GM19099 (cell line): Measurements from ENCODE around the gene LANCL2.

Source experiments
- POLR2A ChIP-seq: IDR thresholded peaks from 3 replicates; pipeline ENCODE4 v1.6.1; 2011; ENCODE audit warnings: low read depth; ENCODE audit not compliant: insufficient read length; ENCODE audit errors: extremely low read depth

The LANCL2 gene

DNA sequence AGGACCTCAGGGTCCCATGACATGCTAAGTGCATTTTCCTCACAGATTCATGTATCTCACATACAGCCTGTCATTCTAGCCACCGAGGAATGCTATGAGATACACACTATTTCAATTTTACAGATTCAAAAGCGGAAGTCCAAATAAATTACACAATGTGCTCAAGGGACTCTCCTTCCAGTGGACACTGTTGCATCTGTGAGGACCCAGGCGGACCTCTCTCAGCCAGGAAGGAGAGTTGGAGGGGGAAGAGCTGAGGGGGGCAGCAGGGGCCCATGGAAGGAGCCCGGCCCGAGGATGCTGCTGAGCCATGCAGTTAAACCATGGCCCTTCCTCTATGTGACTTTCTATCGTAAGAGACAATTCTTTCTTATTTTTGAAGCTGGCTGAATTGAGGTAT, 113.6 kb downstream of the LANCL2 start:
- no peak for TF ChIP-seq POLR2A

DNA sequence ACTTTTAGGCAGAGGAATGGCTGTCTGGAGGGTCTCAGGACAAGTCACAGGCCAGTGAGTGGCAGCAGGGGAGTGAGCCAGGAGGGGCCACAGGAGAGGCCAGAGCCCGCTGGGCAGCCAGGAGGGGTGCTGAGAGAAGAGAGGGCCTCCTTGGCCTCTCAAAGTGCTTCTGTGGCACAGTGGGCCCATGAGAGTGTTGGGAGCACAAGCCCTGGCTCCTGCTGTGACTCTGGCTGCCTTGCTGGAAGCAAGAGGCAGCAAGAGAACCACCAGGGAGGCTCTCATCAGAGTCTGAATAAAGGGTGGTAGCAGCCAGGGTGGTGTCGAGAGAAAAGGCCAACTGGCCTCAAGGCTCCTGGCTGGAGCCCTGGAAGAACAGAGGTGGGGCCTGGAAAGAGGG, 116.0 kb downstream of the LANCL2 start:
- TF ChIP-seq POLR2A, result no peak

DNA sequence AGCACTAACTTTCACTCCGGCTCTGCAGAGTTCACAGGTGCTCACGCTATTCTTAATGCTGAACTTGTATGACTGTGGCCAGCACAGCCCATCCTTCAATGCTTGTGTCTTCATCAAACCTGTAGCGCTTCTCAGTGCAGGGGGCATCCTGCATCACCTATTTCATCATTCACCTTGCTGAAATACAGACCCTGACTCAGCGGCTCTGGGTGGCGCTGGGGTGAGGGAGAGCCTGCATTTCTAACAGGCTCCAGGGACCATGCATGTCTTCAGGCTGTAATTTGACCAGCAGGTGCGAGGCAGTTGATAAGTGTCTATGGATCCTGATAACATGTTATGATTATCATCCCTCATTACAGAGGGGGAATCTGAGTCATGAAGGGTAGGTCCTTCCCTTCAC, 117.9 kb downstream of the LANCL2 start:
- TF ChIP-seq POLR2A, result no peak
